ENCODE measurements around the gene SLC16A12. TPM values are rescaled to one million over a fixed set of nuclear protein-coding genes. Genes with fewer than 3 reads are reported as not detected.

Gene SLC16A12
- total and polyA plus RNA-seq, 10 of the 15 experiments (the other 5 are each of a cell fraction or from before 2014, with no cell fraction given) = not detected

DNA sequence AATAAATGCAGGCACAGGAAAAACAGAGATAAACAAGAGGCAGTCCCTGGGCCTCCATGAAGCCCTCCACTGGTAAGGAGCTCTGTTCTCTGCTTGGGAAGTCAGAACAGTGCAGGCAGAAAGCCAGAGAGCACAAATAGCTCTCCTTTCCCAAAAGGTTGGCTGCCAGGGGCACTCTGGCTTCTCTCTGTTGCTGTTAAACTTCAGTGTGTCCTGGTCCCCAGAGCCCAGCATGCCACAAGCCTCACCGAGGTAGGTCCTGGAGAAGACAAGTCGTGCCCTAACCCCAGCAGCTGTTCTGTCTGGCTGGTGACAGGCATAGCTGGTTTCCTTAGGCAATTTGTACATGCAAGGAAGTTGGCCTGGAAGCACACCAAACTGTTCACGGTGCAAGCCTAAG lies 17.3 kb downstream of the SLC16A12 start:
- ChIA-PET RAD21 (ENCODE audit: unreplicated experiment) (no interaction called here), CTCF (no interaction called here), POLR2A (no interaction called here), SMC1A (ENCODE audit: uncharacterized antibody, unreplicated experiment) (no interaction called here)
- H3K4me2 ChIP-seq (ENCODE audit: control insufficient read depth, insufficient read depth) = no peak overlapping the region
- no peaks in the 10 kb centered on the region for H4K20me1 ChIP-seq (ENCODE audit: control insufficient read depth, insufficient read depth)
- no peaks in the 10 kb centered on the region for H3K9me3 ChIP-seq (replicated peaks; ENCODE audit: control insufficient read depth, insufficient read depth, low read length)
- H3K4me1 ChIP-seq (ENCODE audit: control insufficient read depth, insufficient read depth, low read length) = no peaks in the 10 kb centered on the region
- H3K27me3 ChIP-seq (replicated peaks in 1 of 2; ENCODE audit: control insufficient read depth in 2 of 2, insufficient read depth in 2 of 2, low read length in 1 of 2) = no peaks in the 10 kb centered on the region; a peak in 2 of 4 replicates
- no peak for FAIRE-seq
- H3K36me3 ChIP-seq (ENCODE audit: control insufficient read depth in 2 of 2, insufficient read depth in 2 of 2, low read length in 1 of 2) = no peaks in the 10 kb centered on the region
- no peaks in the 10 kb centered on the region for H3K79me2 ChIP-seq (ENCODE audit: control insufficient read depth, insufficient read depth, low read length)
- in situ Hi-C loops (cut with MboI) = no loop called here
- H2AFZ ChIP-seq (ENCODE audit: control insufficient read depth, low read depth, low read length) = no peak overlapping the region
- no peak overlapping the region for H3K9ac ChIP-seq (ENCODE audit: control insufficient read depth, insufficient read depth, low read length)
- WGBS (ENCODE audit: insufficient coverage, insufficient replicate concordance, low lambda C conversion rate, missing lambda C conversion rate) = 21% methylated on average over 3 of the region's 3 CpGs
- ATAC-seq = no peak
- no peak overlapping the region for H3K4me3 ChIP-seq
- intact Hi-C loops (cut with micrococcal nuclease; ENCODE audit: unreplicated experiment) = no loop called here
- DNase-seq (ENCODE audit: low read depth, low spot score) = no peak
- no peak overlapping the region for H3K27ac ChIP-seq (ENCODE audit: control insufficient read depth, insufficient read depth)
- no peak for TF ChIP-seq IKZF2 (IDR thresholded peaks at IDR 0.05)
- TF ChIP-seq TCF3 (IDR thresholded peaks at IDR 0.05; ENCODE audit: borderline replicate concordance, insufficient read depth, low read depth, low read length) = no peak
- no peak for TF ChIP-seq PML (IDR thresholded peaks at IDR 0.05; ENCODE audit: low read length)
- no peak for TF ChIP-seq MEF2B (IDR thresholded peaks at IDR 0.05; ENCODE audit: partially characterized antibody, poor library complexity, severe bottlenecking)
- TF ChIP-seq TCF12 (IDR thresholded peaks at IDR 0.05; ENCODE audit: low read depth, low read length) = no peak
- TF ChIP-seq CBX5 (IDR thresholded peaks at IDR 0.05; ENCODE audit: low read depth) = no peak
- TF ChIP-seq IRF3 (IDR thresholded peaks at IDR 0.05) = no peak
- TF ChIP-seq HSF1 (IDR thresholded peaks at IDR 0.05; ENCODE audit: low read depth, low read length) = no peak
- TF ChIP-seq PKNOX1 (IDR thresholded peaks at IDR 0.05) = no peak
- TF ChIP-seq ZNF384 (IDR thresholded peaks at IDR 0.05; ENCODE audit: borderline replicate concordance, low read depth, low read length) = no peak
- TF ChIP-seq YY1 (IDR thresholded peaks at IDR 0.05; ENCODE audit: low read depth, low read length) = no peak
- no peak for TF ChIP-seq ESRRA (IDR thresholded peaks at IDR 0.05; ENCODE audit: low read length)
- BruUV-seq (replicated peaks) = no TSS peak
